Transverse colon (tissue), 4 donors: ENCODE measurements around the gene TM2D1.

Source experiments
- CTCF ChIP-seq, 5 experiments: fragments of 200-600 bp in 3 of 5; fragments of 450-650 bp in 2 of 5; sonication (generic) in 3 of 5; IDR thresholded peaks; 1 replicate in 2 of 5; 2 replicates in 3 of 5; pipeline ENCODE4 v1.5.1; 2016 to 2017; ENCODE audit warnings: antibody characterized with exemption in 5 of 5, inconsistent platforms in 3 of 5, mild to moderate bottlenecking in 2 of 5, moderate library complexity in 1 of 5
- EP300 ChIP-seq: sonication (generic); formaldehyde crosslinking; IDR thresholded peaks from one replicate; pipeline ENCODE4 v1.6.1; 2017; ENCODE audit warnings: antibody characterized with exemption, low read depth
- POLR2AphosphoS5 ChIP-seq, 3 donors: sonication (generic); formaldehyde crosslinking; IDR thresholded peaks; one replicate each; pipeline ENCODE4 v1.6.1; 2016; ENCODE audit warnings: antibody characterized with exemption in 3 of 3

GRCh38 chr1:61637470-61637869 is 87.5 kb downstream of the TM2D1 start:
- TF ChIP-seq EP300: no peak
- no peak for TF ChIP-seq POLR2AphosphoS5 (IDR thresholded peaks at IDR 0.05)
- TF ChIP-seq CTCF (IDR thresholded peaks at IDR 0.05): no peak
